HepG2 (cell line): Measurements from ENCODE around the gene KCTD16.

Experiments used
- ARNTL ChIP-seq: sonication (generic); formaldehyde crosslinking; IDR thresholded peaks from 2 replicates; pipeline ENCODE4 v1.4.0; 2020; ENCODE audit warnings: mild to moderate bottlenecking, missing genetic modification reagents
- CEBPZ ChIP-seq: IDR thresholded peaks from 2 replicates; pipeline ENCODE4 v1.6.1; 2012; ENCODE audit warnings: low read length, improper control_type of control experiment
- ZNF616 ChIP-seq: sonication (generic); formaldehyde crosslinking; IDR thresholded peaks from 2 replicates; pipeline ENCODE4 v1.5.0; 2020; ENCODE audit warnings: low read depth, mild to moderate bottlenecking, missing genetic modification reagents
- TF ChIP-seq, protein P1 (sequence below): conservative IDR thresholded peaks from 2 replicates; pipeline ENCODE4 v1.6.1; 2018; ENCODE audit warnings: missing genetic modification reagents
- TF ChIP-seq, protein P2 (sequence below): sonication (generic); formaldehyde crosslinking; IDR thresholded peaks from 2 replicates; pipeline ENCODE4 v1.5.0; 2020; ENCODE audit warnings: mild to moderate bottlenecking, missing genetic modification reagents, moderate library complexity

DNA sequence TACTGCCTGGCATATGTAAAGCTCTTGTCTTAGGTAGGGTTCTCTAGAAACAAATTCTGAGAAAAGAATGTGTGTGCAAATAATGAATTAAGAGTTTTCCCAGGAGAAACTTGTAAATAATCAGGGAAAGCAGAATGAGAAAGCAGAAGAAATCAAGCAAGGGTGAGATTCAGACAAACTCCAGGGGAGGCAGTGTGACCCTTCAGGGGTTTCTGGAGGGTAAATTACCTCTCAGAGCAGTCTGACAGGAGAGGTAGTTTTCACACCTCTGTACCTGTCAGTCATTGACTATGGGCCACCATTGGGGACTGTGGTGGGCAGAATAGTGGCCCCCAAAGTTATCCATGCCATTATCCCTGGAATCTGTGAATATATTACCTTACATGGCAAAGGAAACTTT is 124.6 kb downstream of the KCTD16 start:
- no peak for TF ChIP-seq ZNF616 (CRISPR knock-in tag)
- no peak for TF ChIP-seq CEBPZ
- no peak for TF ChIP-seq ARNTL (CRISPR knock-in tag)
- TF ChIP-seq, protein P1, sequence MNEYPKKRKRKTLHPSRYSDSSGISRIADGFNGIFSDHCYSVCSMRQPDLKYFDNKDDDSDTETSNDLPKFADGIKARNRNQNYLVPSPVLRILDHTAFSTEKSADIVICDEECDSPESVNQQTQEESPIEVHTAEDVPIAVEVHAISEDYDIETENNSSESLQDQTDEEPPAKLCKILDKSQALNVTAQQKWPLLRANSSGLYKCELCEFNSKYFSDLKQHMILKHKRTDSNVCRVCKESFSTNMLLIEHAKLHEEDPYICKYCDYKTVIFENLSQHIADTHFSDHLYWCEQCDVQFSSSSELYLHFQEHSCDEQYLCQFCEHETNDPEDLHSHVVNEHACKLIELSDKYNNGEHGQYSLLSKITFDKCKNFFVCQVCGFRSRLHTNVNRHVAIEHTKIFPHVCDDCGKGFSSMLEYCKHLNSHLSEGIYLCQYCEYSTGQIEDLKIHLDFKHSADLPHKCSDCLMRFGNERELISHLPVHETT (CRISPR knock-in tag): no peak
- TF ChIP-seq, protein P2, sequence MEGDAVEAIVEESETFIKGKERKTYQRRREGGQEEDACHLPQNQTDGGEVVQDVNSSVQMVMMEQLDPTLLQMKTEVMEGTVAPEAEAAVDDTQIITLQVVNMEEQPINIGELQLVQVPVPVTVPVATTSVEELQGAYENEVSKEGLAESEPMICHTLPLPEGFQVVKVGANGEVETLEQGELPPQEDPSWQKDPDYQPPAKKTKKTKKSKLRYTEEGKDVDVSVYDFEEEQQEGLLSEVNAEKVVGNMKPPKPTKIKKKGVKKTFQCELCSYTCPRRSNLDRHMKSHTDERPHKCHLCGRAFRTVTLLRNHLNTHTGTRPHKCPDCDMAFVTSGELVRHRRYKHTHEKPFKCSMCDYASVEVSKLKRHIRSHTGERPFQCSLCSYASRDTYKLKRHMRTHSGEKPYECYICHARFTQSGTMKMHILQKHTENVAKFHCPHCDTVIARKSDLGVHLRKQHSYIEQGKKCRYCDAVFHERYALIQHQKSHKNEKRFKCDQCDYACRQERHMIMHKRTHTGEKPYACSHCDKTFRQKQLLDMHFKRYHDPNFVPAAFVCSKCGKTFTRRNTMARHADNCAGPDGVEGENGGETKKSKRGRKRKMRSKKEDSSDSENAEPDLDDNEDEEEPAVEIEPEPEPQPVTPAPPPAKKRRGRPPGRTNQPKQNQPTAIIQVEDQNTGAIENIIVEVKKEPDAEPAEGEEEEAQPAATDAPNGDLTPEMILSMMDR (CRISPR knock-in tag): no peak
